Endodermal cell (in vitro differentiated cells): Measurements from ENCODE around the gene EFHD1. TPM values are rescaled to one million over a fixed set of nuclear protein-coding genes. Genes with fewer than 3 reads are reported as not detected.

ENCODE experiments used
- DNase-seq: peaks from one replicate; pipeline ENCODE4 v3.0.0-alpha.2; 2017
- H3K27ac ChIP-seq: 2 replicates; pipeline ENCODE4 v1.5.1; 2013; ENCODE audit warnings: mild to moderate bottlenecking, low read depth, low read length, moderate library complexity
- H3K27me3 ChIP-seq: 2 replicates; pipeline ENCODE4 v1.6.1; 2013; ENCODE audit warnings: mild to moderate bottlenecking, low read length, moderate library complexity; ENCODE audit not compliant: insufficient read depth, control insufficient read depth, poor library complexity, severe bottlenecking
- H3K36me3 ChIP-seq: 2 replicates; pipeline ENCODE4 v1.7.0; 2013; ENCODE audit warnings: mild to moderate bottlenecking, low read length, moderate library complexity; ENCODE audit not compliant: control insufficient read depth, insufficient read depth
- H3K4me1 ChIP-seq: one replicate; pipeline ENCODE4 v1.7.0; 2013; ENCODE audit warnings: low read length; ENCODE audit not compliant: control insufficient read depth, insufficient read depth
- H3K4me3 ChIP-seq: 2 replicates; pipeline ENCODE4 v1.5.1; 2013; ENCODE audit warnings: mild to moderate bottlenecking, low read length, moderate library complexity
- H3K9ac ChIP-seq: 2 replicates; pipeline ENCODE4 v1.6.1; 2013; ENCODE audit warnings: mild to moderate bottlenecking, low read length, moderate library complexity; ENCODE audit not compliant: poor library complexity, severe bottlenecking; ENCODE audit errors: extremely low read depth
- H3K9me3 ChIP-seq: 2 replicates; pipeline ENCODE4 v1.6.1; 2013; ENCODE audit warnings: mild to moderate bottlenecking, low read length, moderate library complexity; ENCODE audit not compliant: control insufficient read depth
- H3K27ac Mint-ChIP-seq: 2 replicates; pipeline ENCODE4 v1.8.0; 2020; ENCODE audit warnings: mixed read lengths
- H3K27me3 Mint-ChIP-seq: 2 replicates; pipeline ENCODE4 v1.8.0; 2021; ENCODE audit warnings: mild to moderate bottlenecking, mixed read lengths; ENCODE audit not compliant: insufficient read depth
- H3K36me3 Mint-ChIP-seq: 2 replicates; pipeline ENCODE4 v1.8.0; 2020; ENCODE audit warnings: low read depth, mixed read lengths
- H3K4me1 Mint-ChIP-seq: 2 replicates; pipeline ENCODE4 v1.8.0; 2020; ENCODE audit warnings: mixed read lengths
- H3K4me3 Mint-ChIP-seq: 2 replicates; pipeline ENCODE4 v1.8.0; 2020; ENCODE audit warnings: mild to moderate bottlenecking, moderate library complexity, mixed read lengths
- H3K9me3 Mint-ChIP-seq: 2 replicates; pipeline ENCODE4 v1.8.0; 2020; ENCODE audit warnings: mild to moderate bottlenecking, mixed read lengths
- WGBS, 2 experiments: methylation state at CpG; one replicate each; pipeline versions ENCODE4 v1.1.5 to v1.1.7; 2013; ENCODE audit warnings: missing lambda C conversion rate in 2 of 2, mixed read lengths in 1 of 2; ENCODE audit not compliant: insufficient coverage in 1 of 2, insufficient read length in 1 of 2; 5-methylcytosine and 5-hydroxymethylcytosine counted together
- long read RNA-seq, 4 experiments: library from polyadenylated mRNA in 2 of 4; library from RNA in 1 of 4; library from capped mRNA in 1 of 4; stranded (forward) in 3 of 4; unstranded in 1 of 4; transcript quantifications; one replicate each; pipeline ENCODE4 v2.0.0, GENCODE V29; 2020 to 2021; ENCODE audit warnings: inconsistent platforms in 1 of 4
- polyA plus RNA-seq, 2 experiments: library from polyadenylated mRNA; stranded (reverse); fragments of 50-300 nt; gene quantifications; one replicate each; pipeline ENCODE4 v1.2.3, GENCODE V29; 2013
- total RNA-seq, 2 donors: library from RNA; stranded (reverse); fragmentation: NEBNext Ultra II Directional in 1 of 2; extraction: Animal tissue kit (Norgen Biotek cat#: 25700) in 1 of 2; gene quantifications; 2 replicates in 1 of 2; 3 replicates in 1 of 2; pipeline ENCODE4 v1.2.1, GENCODE V29; 2021
- TF ChIP-seq, protein P1 (sequence below): fragments of 200-600 bp; sonication (generic); conservative IDR thresholded peaks from 2 replicates; pipeline ENCODE4 v1.5.0; 2021; ENCODE audit warnings: antibody characterized with exemption, mild to moderate bottlenecking

The EFHD1 gene, protein sequence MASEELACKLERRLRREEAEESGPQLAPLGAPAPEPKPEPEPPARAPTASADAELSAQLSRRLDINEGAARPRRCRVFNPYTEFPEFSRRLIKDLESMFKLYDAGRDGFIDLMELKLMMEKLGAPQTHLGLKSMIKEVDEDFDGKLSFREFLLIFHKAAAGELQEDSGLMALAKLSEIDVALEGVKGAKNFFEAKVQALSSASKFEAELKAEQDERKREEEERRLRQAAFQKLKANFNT
- total RNA-seq: 10 to 100 TPM in 1 of 2 donors, 1 to 10 TPM in 1; 6.8 to 12.5 TPM
- polyA plus RNA-seq (2013, experiment 1 of 2): 28.4 TPM
- 25.9 TPM for polyA plus RNA-seq (2013, experiment 2 of 2)
- long read RNA-seq, experiment 1, transcript EFHD1-201 (4 exons, 2,259 nt): major isoform, 9 of 14 reads
- long read RNA-seq, experiment 1, partial matches to known transcripts: 1 of 14 reads
- long read RNA-seq, experiment 1, other reads (novel, unspliced or antisense): 4 of 14 reads
- long read RNA-seq, experiment 2, transcript EFHD1-201 (4 exons, 2,259 nt): major isoform, 30 of 30 reads
- long read RNA-seq, experiment 2, partial matches to known transcripts: 0 of 30 reads
- long read RNA-seq, experiment 2, other reads (novel, unspliced or antisense): 0 of 30 reads
- long read RNA-seq, experiment 3, partial matches to known transcripts: 0 of 1 reads
- long read RNA-seq, experiment 3, other reads (novel, unspliced or antisense): 0 of 1 reads
- long read RNA-seq, experiment 4: 0 reads

DNA sequence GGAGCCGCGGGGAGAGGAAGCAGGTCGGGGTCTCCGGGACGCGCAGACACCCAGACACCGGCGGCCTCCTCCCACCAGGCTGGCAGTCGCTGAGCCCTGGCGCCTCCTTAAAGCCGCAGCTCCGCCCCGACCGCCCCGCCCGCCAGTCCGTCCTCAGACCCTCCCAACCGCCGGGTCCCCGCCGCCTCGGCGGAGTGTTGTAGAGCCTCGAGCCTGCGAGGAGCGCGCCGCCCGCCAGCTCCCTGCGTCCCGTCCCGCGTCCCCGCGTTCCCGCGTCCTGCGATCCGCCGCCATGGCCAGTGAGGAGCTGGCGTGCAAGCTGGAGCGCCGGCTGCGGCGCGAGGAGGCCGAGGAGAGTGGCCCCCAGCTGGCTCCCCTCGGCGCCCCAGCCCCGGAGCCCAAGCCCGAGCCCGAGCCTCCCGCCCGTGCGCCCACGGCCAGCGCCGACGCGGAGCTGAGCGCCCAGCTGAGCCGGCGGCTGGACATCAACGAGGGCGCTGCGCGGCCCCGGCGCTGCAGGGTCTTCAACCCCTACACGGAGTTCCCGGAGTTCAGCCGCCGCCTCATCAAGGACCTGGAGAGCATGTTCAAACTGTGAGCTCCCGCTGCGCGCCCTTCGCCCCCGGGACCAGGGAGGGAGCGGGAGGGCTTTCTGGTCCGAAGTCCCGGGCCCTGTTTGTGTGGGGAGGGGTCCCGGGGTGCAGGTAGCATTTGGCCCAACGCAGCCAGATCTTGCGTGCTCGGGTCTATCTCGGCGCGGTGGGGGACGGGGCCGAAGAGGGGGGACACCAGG, at the start of gene EFHD1:
TSS of gene EFHD1 (plus strand) at position 192 of the 793 bp plus-strand sequence. CDS start at position 293, 101 bp downstream.
- WGBS, 2 experiments: 0% methylated on average over 16 to 90 of the region's 90 CpGs
- Histone ChIP-seq H3K9me3 (no peaks in the 10 kb centered on the region), H3K27ac (no peak within 1 kb of the TSS), H3K36me3 (no peaks in the 10 kb centered on the region), H3K27me3 (peaks cover 63% of the 10 kb centered on the region), H3K9ac (peak within 1 kb of the TSS; percentile 6), H3K4me1 (no peaks in the 10 kb centered on the region), H3K4me3 (peak within 1 kb of the TSS; percentile 77)
- H3K36me3 Mint-ChIP-seq: no peaks in the 10 kb centered on the region
- TF ChIP-seq, protein P1, sequence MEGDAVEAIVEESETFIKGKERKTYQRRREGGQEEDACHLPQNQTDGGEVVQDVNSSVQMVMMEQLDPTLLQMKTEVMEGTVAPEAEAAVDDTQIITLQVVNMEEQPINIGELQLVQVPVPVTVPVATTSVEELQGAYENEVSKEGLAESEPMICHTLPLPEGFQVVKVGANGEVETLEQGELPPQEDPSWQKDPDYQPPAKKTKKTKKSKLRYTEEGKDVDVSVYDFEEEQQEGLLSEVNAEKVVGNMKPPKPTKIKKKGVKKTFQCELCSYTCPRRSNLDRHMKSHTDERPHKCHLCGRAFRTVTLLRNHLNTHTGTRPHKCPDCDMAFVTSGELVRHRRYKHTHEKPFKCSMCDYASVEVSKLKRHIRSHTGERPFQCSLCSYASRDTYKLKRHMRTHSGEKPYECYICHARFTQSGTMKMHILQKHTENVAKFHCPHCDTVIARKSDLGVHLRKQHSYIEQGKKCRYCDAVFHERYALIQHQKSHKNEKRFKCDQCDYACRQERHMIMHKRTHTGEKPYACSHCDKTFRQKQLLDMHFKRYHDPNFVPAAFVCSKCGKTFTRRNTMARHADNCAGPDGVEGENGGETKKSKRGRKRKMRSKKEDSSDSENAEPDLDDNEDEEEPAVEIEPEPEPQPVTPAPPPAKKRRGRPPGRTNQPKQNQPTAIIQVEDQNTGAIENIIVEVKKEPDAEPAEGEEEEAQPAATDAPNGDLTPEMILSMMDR: no peak
- peaks cover 83% of the 10 kb centered on the region for H3K27me3 Mint-ChIP-seq
- peaks cover 1% of the 10 kb centered on the region for H3K4me1 Mint-ChIP-seq
- DNase-seq: peak; percentile 94
- H3K4me3 Mint-ChIP-seq: peak within 1 kb of the TSS; percentile 50
- peaks cover 4% of the 10 kb centered on the region for H3K9me3 Mint-ChIP-seq
- H3K27ac Mint-ChIP-seq: no peak within 1 kb of the TSS

GRCh38 chr2:232584238-232584637, 49.2 kb upstream of the EFHD1 start:
- Histone ChIP-seq H3K27me3 (no peaks in the 10 kb centered on the region), H3K4me1 (no peaks in the 10 kb centered on the region), H3K9ac (no peak overlapping the region), H3K4me3 (no peak overlapping the region), H3K36me3 (peaks cover 25% of the 10 kb centered on the region), H3K27ac (no peak overlapping the region), H3K9me3 (no peaks in the 10 kb centered on the region)
- H3K27me3 Mint-ChIP-seq: no peaks in the 10 kb centered on the region
- 92 to 94% methylated on average over 3 to 6 of the region's 6 CpGs for WGBS, 2 experiments
- DNase-seq: no peak
- no peaks in the 10 kb centered on the region for H3K4me1 Mint-ChIP-seq
- H3K4me3 Mint-ChIP-seq: no peak overlapping the region
- H3K9me3 Mint-ChIP-seq: no peaks in the 10 kb centered on the region
- no peak overlapping the region for H3K27ac Mint-ChIP-seq
- peaks cover 38% of the 10 kb centered on the region for H3K36me3 Mint-ChIP-seq
- TF ChIP-seq, protein P1: no peak

GRCh38 chr2:232586943-232587505, 46.4 kb upstream of the EFHD1 start:
- no peaks in the 10 kb centered on the region for H3K9me3 ChIP-seq
- no peak overlapping the region for H3K4me3 Mint-ChIP-seq
- TF ChIP-seq, protein P1: no peak
- H3K9ac ChIP-seq: no peak overlapping the region
- H3K27ac ChIP-seq: no peak overlapping the region
- peaks cover 6% of the 10 kb centered on the region for H3K36me3 ChIP-seq
- H3K4me1 Mint-ChIP-seq: no peaks in the 10 kb centered on the region
- H3K4me3 ChIP-seq: no peak overlapping the region
- H3K27ac Mint-ChIP-seq: no peak overlapping the region
- H3K27me3 ChIP-seq: no peaks in the 10 kb centered on the region
- H3K9me3 Mint-ChIP-seq: no peaks in the 10 kb centered on the region
- WGBS, 2 experiments: 85 to 93% methylated on average over 5 of the region's 5 CpGs
- DNase-seq: no peak
- H3K4me1 ChIP-seq: no peaks in the 10 kb centered on the region
- H3K36me3 Mint-ChIP-seq: peaks cover 25% of the 10 kb centered on the region
- no peaks in the 10 kb centered on the region for H3K27me3 Mint-ChIP-seq
